ENCODE results near the gene CSMD2. TPM values are rescaled to one million over a fixed set of nuclear protein-coding genes. Genes with fewer than 3 reads are reported as not detected.
"Not testable (repeated sequence)": the region's sequence is repeated elsewhere in the genome, so short reads cannot be mapped to it uniquely, and the experiment has no call there.

CSMD2 gene
- total RNA-seq, 1 donor from 2014 or later, result 0.52 TPM

- peaks cover 0 to 2% (median 0%) of the 10 kb centered on the region in 3 donors for H3K9me3 ChIP-seq (ENCODE audit: control insufficient read depth in 3 of 3, low read length in 3 of 3)
- H3K9ac ChIP-seq (ENCODE audit: low read depth in 1 of 3, low read length in 3 of 3), result no peak overlapping the region
- no peak overlapping the region for H3K4me3 ChIP-seq (ENCODE audit: low read length in 3 of 3)
- H3K27ac ChIP-seq (ENCODE audit: low read depth, low read length), result no peak overlapping the region
- no peaks in the 10 kb centered on the region for H3K36me3 ChIP-seq (ENCODE audit: control insufficient read depth in 3 of 3, insufficient read depth in 3 of 3, low read length in 3 of 3)
- H3K4me1 ChIP-seq (ENCODE audit: control insufficient read depth in 3 of 3, insufficient read depth in 3 of 3, low read length in 3 of 3), result no peaks in the 10 kb centered on the region
- no peaks in the 10 kb centered on the region for H3K27me3 ChIP-seq (ENCODE audit: control insufficient read depth in 3 of 3, insufficient read depth in 3 of 3, low read length in 3 of 3)
Observed at GRCh38 chr1:34086561-34086960, 78.5 kb downstream of the CSMD2 start.

DNA sequence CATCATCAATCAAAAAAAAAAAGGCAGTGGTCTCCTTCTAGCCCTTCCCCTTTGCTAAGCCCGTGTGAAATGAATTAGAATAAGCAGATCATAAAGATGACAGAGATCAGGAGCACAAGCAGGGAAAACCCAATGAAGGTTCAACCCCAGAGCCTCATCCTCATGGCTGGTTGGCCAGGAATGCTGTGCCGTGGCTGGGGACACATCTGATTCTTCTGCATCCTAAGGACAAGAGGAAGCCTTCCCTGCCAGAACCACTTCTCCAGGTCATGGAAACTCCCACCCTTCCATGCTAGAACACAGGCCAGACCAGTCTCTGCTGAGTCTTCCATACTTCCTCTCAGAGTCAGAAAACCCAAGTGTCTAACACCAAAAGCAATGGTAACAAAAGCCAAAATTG, 81.1 kb downstream of the CSMD2 start:
- no peak overlapping the region for H3K4me3 ChIP-seq (ENCODE audit: low read length in 3 of 3)
- no peaks in the 10 kb centered on the region for H3K27me3 ChIP-seq (ENCODE audit: control insufficient read depth in 3 of 3, insufficient read depth in 3 of 3, low read length in 3 of 3)
- H3K27ac ChIP-seq (ENCODE audit: low read depth, low read length), result no peak overlapping the region
- no peaks in the 10 kb centered on the region for H3K36me3 ChIP-seq (ENCODE audit: control insufficient read depth in 3 of 3, insufficient read depth in 3 of 3, low read length in 3 of 3)
- H3K9me3 ChIP-seq (ENCODE audit: control insufficient read depth in 3 of 3, low read length in 3 of 3), result peaks cover 0 to 4% (median 2%) of the 10 kb centered on the region in 3 donors
- H3K9ac ChIP-seq (ENCODE audit: low read depth in 1 of 3, low read length in 3 of 3), result no peak overlapping the region
- no peaks in the 10 kb centered on the region for H3K4me1 ChIP-seq (ENCODE audit: control insufficient read depth in 3 of 3, insufficient read depth in 3 of 3, low read length in 3 of 3)

DNA sequence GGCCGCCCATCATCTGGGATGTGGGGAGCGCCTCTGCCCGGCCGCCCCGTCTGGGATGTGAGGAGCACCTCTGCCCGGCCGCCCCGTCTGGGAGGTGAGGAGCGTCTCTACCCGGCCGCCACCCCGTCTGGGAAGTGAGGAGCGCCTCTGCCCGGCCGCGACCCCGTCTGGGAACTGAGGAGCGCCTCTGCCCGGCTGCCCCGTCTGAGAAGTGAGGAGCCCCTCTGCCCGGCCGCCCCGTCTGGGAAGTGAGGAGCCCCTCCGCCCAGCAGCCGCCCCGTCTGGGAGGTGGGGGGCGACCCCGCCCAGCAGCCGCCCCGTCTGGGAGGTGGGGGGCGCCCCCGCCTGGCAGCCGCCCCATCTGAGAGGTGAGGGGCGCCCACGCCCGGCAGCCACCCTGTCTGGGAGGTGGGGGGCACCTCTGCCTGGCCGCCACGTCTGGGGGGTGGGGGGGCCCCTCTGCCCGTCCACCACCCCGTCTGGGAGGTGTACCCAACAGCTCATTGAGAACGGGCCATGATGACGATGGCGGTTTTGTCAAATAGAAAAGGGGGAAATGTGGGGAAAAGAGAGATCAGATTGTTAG, 82.9 kb downstream of the CSMD2 start:
- not testable (repeated sequence) for H3K27ac ChIP-seq (ENCODE audit: low read depth, low read length); H3K4me3 ChIP-seq (ENCODE audit: low read length in 3 of 3); H3K27me3 ChIP-seq (ENCODE audit: control insufficient read depth in 3 of 3, insufficient read depth in 3 of 3, low read length in 3 of 3); H3K9me3 ChIP-seq (ENCODE audit: control insufficient read depth in 3 of 3, low read length in 3 of 3); H3K4me1 ChIP-seq (ENCODE audit: control insufficient read depth in 3 of 3, insufficient read depth in 3 of 3, low read length in 3 of 3); H3K9ac ChIP-seq (ENCODE audit: low read depth in 1 of 3, low read length in 3 of 3); H3K36me3 ChIP-seq (ENCODE audit: control insufficient read depth in 3 of 3, insufficient read depth in 3 of 3, low read length in 3 of 3)

DNA sequence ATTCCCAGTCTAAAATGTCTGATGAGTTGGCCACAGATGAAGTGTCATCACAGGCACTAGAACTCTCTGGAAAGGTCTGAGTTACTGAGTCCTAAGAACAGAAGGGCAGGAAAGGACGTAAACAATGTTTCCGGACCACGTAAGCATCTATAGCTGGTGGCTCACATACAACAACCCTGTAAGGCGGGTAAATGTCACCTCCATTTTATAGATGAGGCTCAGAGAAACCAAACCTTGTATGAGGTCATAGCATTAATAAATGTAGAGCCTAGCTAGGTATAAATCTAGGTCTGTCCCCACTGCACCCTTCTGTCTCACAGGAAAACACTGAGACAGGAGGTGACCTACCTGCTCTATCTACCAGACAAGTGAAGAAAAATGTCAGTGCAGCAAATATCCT, 86.6 kb downstream of the CSMD2 start:
- H3K36me3 ChIP-seq (ENCODE audit: control insufficient read depth in 3 of 3, insufficient read depth in 3 of 3, low read length in 3 of 3), result no peaks in the 10 kb centered on the region
- no peak overlapping the region for H3K27ac ChIP-seq (ENCODE audit: low read depth, low read length)
- H3K4me3 ChIP-seq (ENCODE audit: low read length in 3 of 3), result no peak overlapping the region
- no peaks in the 10 kb centered on the region for H3K27me3 ChIP-seq (ENCODE audit: control insufficient read depth in 3 of 3, insufficient read depth in 3 of 3, low read length in 3 of 3)
- H3K9ac ChIP-seq (ENCODE audit: low read depth in 1 of 3, low read length in 3 of 3), result no peak overlapping the region
- H3K4me1 ChIP-seq (ENCODE audit: control insufficient read depth in 3 of 3, insufficient read depth in 3 of 3, low read length in 3 of 3), result no peaks in the 10 kb centered on the region
- peaks cover 0 to 4% (median 0%) of the 10 kb centered on the region in 3 donors for H3K9me3 ChIP-seq (ENCODE audit: control insufficient read depth in 3 of 3, low read length in 3 of 3)

- peaks cover 0 to 4% (median 0%) of the 10 kb centered on the region in 3 donors for H3K9me3 ChIP-seq (ENCODE audit: control insufficient read depth in 3 of 3, low read length in 3 of 3)
- no peak overlapping the region for H3K9ac ChIP-seq (ENCODE audit: low read depth in 1 of 3, low read length in 3 of 3)
Observed at GRCh38 chr1:34075576-34075975, 89.5 kb downstream of the CSMD2 start.

DNA sequence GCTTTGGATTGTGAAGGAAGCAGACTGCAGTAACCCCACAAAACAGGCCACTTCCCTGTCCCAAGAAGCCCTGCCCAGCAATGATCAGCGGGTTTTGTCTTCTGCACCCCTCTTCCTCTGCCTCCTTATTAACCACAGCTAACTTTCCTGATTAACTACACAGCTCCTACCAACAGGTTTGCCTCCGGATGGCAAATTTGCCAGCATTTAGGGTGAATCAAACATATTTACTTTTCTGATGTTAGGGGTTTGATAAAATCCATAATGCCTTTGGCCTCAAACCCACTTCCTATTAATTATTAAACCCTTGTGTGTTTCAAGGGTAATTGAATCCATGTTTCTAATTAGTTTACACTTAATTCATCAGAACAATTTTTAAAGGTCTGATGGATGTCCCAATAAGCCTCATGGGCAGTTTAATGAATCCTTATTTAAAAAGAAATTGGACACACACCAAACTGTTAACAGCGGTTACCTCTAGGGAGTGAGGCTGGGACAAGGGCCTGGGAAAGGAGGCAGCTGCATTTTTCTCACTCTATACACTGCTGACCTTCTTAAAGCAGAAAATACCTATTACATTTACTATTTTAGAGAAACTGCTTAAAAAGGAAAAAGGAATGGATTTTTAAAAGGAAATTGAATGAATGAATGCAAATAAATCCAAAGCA, 91.9 kb downstream of the CSMD2 start:
- Histone ChIP-seq H3K36me3 (ENCODE audit: control insufficient read depth in 3 of 3, insufficient read depth in 3 of 3, low read length in 3 of 3) (no peaks in the 10 kb centered on the region), H3K4me3 (ENCODE audit: low read length in 3 of 3) (no peak overlapping the region), H3K4me1 (ENCODE audit: control insufficient read depth in 3 of 3, insufficient read depth in 3 of 3, low read length in 3 of 3) (no peaks in the 10 kb centered on the region), H3K9ac (ENCODE audit: low read depth in 1 of 3, low read length in 3 of 3) (no peak overlapping the region), H3K27ac (ENCODE audit: low read depth, low read length) (no peak overlapping the region), H3K27me3 (ENCODE audit: control insufficient read depth in 3 of 3, insufficient read depth in 3 of 3, low read length in 3 of 3) (peaks cover 0 to 7% (median 3%) of the 10 kb centered on the region in 3 donors), H3K9me3 (ENCODE audit: control insufficient read depth in 3 of 3, low read length in 3 of 3) (no peaks in the 10 kb centered on the region)

More at GRCh38 chr1:34075576-34075975, 89.5 kb downstream of the CSMD2 start:
- Histone ChIP-seq H3K27ac (ENCODE audit: low read depth, low read length) (no peak overlapping the region), H3K27me3 (ENCODE audit: control insufficient read depth in 3 of 3, insufficient read depth in 3 of 3, low read length in 3 of 3) (peaks cover 0 to 7% (median 3%) of the 10 kb centered on the region in 3 donors), H3K4me1 (ENCODE audit: control insufficient read depth in 3 of 3, insufficient read depth in 3 of 3, low read length in 3 of 3) (no peaks in the 10 kb centered on the region), H3K36me3 (ENCODE audit: control insufficient read depth in 3 of 3, insufficient read depth in 3 of 3, low read length in 3 of 3) (no peaks in the 10 kb centered on the region), H3K4me3 (ENCODE audit: low read length in 3 of 3) (no peak overlapping the region)

- Histone ChIP-seq H3K9me3 (ENCODE audit: control insufficient read depth in 3 of 3, low read length in 3 of 3) (no peaks in the 10 kb centered on the region), H3K36me3 (ENCODE audit: control insufficient read depth in 3 of 3, insufficient read depth in 3 of 3, low read length in 3 of 3) (no peaks in the 10 kb centered on the region), H3K27ac (ENCODE audit: low read depth, low read length) (no peak overlapping the region), H3K4me3 (ENCODE audit: low read length in 3 of 3) (no peak overlapping the region), H3K9ac (ENCODE audit: low read depth in 1 of 3, low read length in 3 of 3) (no peak overlapping the region), H3K27me3 (ENCODE audit: control insufficient read depth in 3 of 3, insufficient read depth in 3 of 3, low read length in 3 of 3) (peaks cover 0 to 7% (median 3%) of the 10 kb centered on the region in 3 donors), H3K4me1 (ENCODE audit: control insufficient read depth in 3 of 3, insufficient read depth in 3 of 3, low read length in 3 of 3) (no peaks in the 10 kb centered on the region)
Observed at GRCh38 chr1:34070201-34070836, 94.7 kb downstream of the CSMD2 start.

DNA sequence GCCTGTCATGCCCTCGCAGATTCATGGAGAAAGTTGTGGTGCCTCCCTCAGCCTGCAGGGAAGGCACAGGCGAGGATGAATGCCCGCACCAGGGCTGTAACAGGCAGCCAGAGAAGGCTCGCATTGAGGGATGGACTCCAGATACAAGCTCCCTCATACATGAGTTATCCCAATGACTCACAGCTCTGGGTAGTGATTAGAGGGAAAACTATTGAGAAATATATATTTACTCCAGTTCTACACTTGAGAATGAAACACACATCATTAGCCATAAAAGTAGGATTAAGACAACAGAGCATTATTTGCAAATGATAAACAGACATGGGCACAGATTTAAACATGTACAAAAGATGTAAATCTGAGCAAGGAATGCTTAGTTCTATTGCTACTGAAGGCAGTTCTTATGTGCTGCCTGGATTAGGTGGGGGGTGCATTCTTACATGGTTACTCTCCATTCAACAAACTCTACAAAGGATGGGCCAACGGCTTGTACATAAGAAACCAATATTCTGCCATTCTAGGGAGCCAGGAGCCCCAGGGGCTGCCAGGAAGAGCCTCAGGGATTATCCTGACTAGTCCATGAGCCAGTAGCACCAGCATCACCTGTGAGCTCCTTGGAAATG, 97.9 kb downstream of the CSMD2 start:
- Histone ChIP-seq H3K9ac (ENCODE audit: low read depth in 1 of 3, low read length in 3 of 3) (no peak overlapping the region), H3K4me1 (ENCODE audit: control insufficient read depth in 3 of 3, insufficient read depth in 3 of 3, low read length in 3 of 3) (peaks cover 0 to 5% (median 3%) of the 10 kb centered on the region in 3 donors), H3K27ac (ENCODE audit: low read depth, low read length) (no peak overlapping the region), H3K36me3 (ENCODE audit: control insufficient read depth in 3 of 3, insufficient read depth in 3 of 3, low read length in 3 of 3) (no peaks in the 10 kb centered on the region), H3K9me3 (ENCODE audit: control insufficient read depth in 3 of 3, low read length in 3 of 3) (no peaks in the 10 kb centered on the region), H3K4me3 (ENCODE audit: low read length in 3 of 3) (no peak overlapping the region), H3K27me3 (ENCODE audit: control insufficient read depth in 3 of 3, insufficient read depth in 3 of 3, low read length in 3 of 3) (no peaks in the 10 kb centered on the region)

- Histone ChIP-seq H3K4me1 (ENCODE audit: control insufficient read depth in 3 of 3, insufficient read depth in 3 of 3, low read length in 3 of 3) (peaks cover 2 to 12% (median 6%) of the 10 kb centered on the region in 3 donors), H3K27ac (ENCODE audit: low read depth, low read length) (no peak overlapping the region), H3K4me3 (ENCODE audit: low read length in 3 of 3) (no peak overlapping the region), H3K9ac (ENCODE audit: low read depth in 1 of 3, low read length in 3 of 3) (no peak overlapping the region), H3K9me3 (ENCODE audit: control insufficient read depth in 3 of 3, low read length in 3 of 3) (no peaks in the 10 kb centered on the region), H3K36me3 (ENCODE audit: control insufficient read depth in 3 of 3, insufficient read depth in 3 of 3, low read length in 3 of 3) (no peaks in the 10 kb centered on the region), H3K27me3 (ENCODE audit: control insufficient read depth in 3 of 3, insufficient read depth in 3 of 3, low read length in 3 of 3) (no peaks in the 10 kb centered on the region)
Observed at GRCh38 chr1:34066166-34066565, 98.9 kb downstream of the CSMD2 start.

DNA sequence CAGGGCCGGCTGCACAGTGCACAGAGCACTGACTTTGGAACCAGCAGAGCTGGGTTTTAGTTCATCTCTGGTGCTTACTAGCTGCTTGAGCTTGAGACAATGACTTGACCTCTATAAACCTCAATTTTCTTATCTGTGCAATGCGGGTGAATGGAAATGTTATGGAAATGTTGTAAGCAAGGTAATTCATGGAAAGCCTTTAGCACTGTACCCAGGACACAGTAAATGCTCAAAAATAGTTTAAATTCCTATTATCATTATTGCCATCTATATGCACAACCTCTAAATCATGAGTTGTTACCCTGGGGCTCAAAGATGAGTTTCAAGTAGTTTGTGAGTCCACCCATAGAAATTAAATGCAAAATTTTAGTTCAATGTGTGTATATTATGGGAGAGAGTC, 99.5 kb downstream of the CSMD2 start:
- Histone ChIP-seq H3K27me3 (ENCODE audit: control insufficient read depth in 3 of 3, insufficient read depth in 3 of 3, low read length in 3 of 3) (no peaks in the 10 kb centered on the region), H3K4me3 (ENCODE audit: low read length in 3 of 3) (no peak overlapping the region), H3K9me3 (ENCODE audit: control insufficient read depth in 3 of 3, low read length in 3 of 3) (no peaks in the 10 kb centered on the region), H3K9ac (ENCODE audit: low read depth in 1 of 3, low read length in 3 of 3) (no peak overlapping the region), H3K4me1 (ENCODE audit: control insufficient read depth in 3 of 3, insufficient read depth in 3 of 3, low read length in 3 of 3) (peaks cover 4 to 14% (median 6%) of the 10 kb centered on the region in 3 donors), H3K27ac (ENCODE audit: low read depth, low read length) (no peak overlapping the region), H3K36me3 (ENCODE audit: control insufficient read depth in 3 of 3, insufficient read depth in 3 of 3, low read length in 3 of 3) (no peaks in the 10 kb centered on the region)

Measured in skeletal muscle tissue (tissue), 4 donors.